Gastroesophageal sphincter (tissue), 4 donors: Measurements from ENCODE around the gene PACS1. TPM values are rescaled to one million over a fixed set of nuclear protein-coding genes. Genes with fewer than 3 reads are reported as not detected.

Experiments
- ATAC-seq: fragments of 150-250 bp; one replicate; pipeline ENCODE4 v1.9.1; 2016; ENCODE audit warnings: mild to moderate bottlenecking, moderate library complexity
- H3K27ac ChIP-seq, 4 donors: fragments of 200-600 bp; sonication (generic) in 3 of 4; 1 replicate in 3 of 4; 2 replicates in 1 of 4; pipeline ENCODE4 v1.5.1; 2016 to 2019
- H3K27me3 ChIP-seq: fragments of 200-600 bp; sonication (generic); one replicate; pipeline ENCODE4 v1.5.1; 2019
- H3K36me3 ChIP-seq, 2 donors: fragments of 200-600 bp; sonication (generic); one replicate each; pipeline ENCODE4 v1.5.1; 2019; ENCODE audit warnings: control low read depth in 1 of 2
- H3K4me1 ChIP-seq, 3 donors: fragments of 200-600 bp; sonication (generic); 1 replicate in 2 of 3; 2 replicates in 1 of 3; pipeline ENCODE4 v1.5.1; 2016 to 2019; ENCODE audit warnings: control low read depth in 2 of 3
- H3K4me3 ChIP-seq, 2 donors: fragments of 200-600 bp; sonication (generic); one replicate each; pipeline ENCODE4 v1.5.1; 2019; ENCODE audit warnings: mild to moderate bottlenecking in 1 of 2, moderate library complexity in 1 of 2
- H3K9me3 ChIP-seq, 3 donors: fragments of 200-600 bp; sonication (generic); one replicate each; pipeline ENCODE4 v1.5.1; 2017 to 2019; ENCODE audit warnings: control low read depth in 2 of 3
- CTCF ChIP-seq, 4 experiments: fragments of 200-600 bp in 2 of 4; fragments of 450-650 bp in 2 of 4; sonication (generic) in 1 of 4; IDR thresholded peaks; one replicate each; pipeline ENCODE4 v1.5.1; 2017 to 2019; ENCODE audit warnings: antibody characterized with exemption in 4 of 4, mild to moderate bottlenecking in 2 of 4, moderate library complexity in 2 of 4
- EP300 ChIP-seq: sonication (generic); formaldehyde crosslinking; IDR thresholded peaks from one replicate; pipeline ENCODE4 v1.6.1; 2017; ENCODE audit warnings: antibody characterized with exemption, mild to moderate bottlenecking
- POLR2A ChIP-seq, 2 donors: fragments of 450-650 bp; IDR thresholded peaks; one replicate each; pipeline ENCODE4 v1.6.1; 2017; ENCODE audit warnings: antibody characterized with exemption in 2 of 2, mild to moderate bottlenecking in 2 of 2, moderate library complexity in 1 of 2
- POLR2AphosphoS5 ChIP-seq: sonication (generic); formaldehyde crosslinking; IDR thresholded peaks from one replicate; pipeline ENCODE4 v1.6.1; 2017; ENCODE audit warnings: antibody characterized with exemption
- WGBS, 2 donors: methylation state at CpG; one replicate each; pipeline ENCODE4 v1.1.5; 2018; ENCODE audit warnings: low coverage in 1 of 2; 5-methylcytosine and 5-hydroxymethylcytosine counted together
- total RNA-seq, 4 donors: library from RNA; depleted of rRNA; stranded (reverse); fragments of >200 nt; gene quantifications; one replicate each; pipeline ENCODE4 v1.1.0, GENCODE V29; 2016

Gene PACS1
- total RNA-seq, 4 donors from 2014 or later = 32.7 to 81.8 (median 38.2) TPM

GRCh38 chr11:66143996-66144678 is 74.1 kb downstream of the PACS1 start:
- Histone ChIP-seq H3K9me3 (no peaks in the 10 kb centered on the region), H3K36me3 (no peaks in the 10 kb centered on the region), H3K27ac (no peak overlapping the region), H3K27me3 (no peaks in the 10 kb centered on the region), H3K4me3 (no peak overlapping the region), H3K4me1 (no peaks in the 10 kb centered on the region)
- ATAC-seq = no peak
- TF ChIP-seq CTCF (IDR thresholded peaks at IDR 0.05) (no peak), POLR2A (IDR thresholded peaks at IDR 0.05) (no peak), EP300 (no peak), POLR2AphosphoS5 (no peak)
- 96% methylated on average over 5 of the region's 5 CpGs for whole genome bisulfite sequencing, 2 donors

GRCh38 chr11:66146074-66146473 is 76.0 kb downstream of the PACS1 start:
- TF ChIP-seq CTCF (IDR thresholded peaks at IDR 0.05) = no peak
- no peak for TF ChIP-seq EP300
- no peak for TF ChIP-seq POLR2A (IDR thresholded peaks at IDR 0.05)
- no peak for TF ChIP-seq POLR2AphosphoS5
- Histone ChIP-seq H3K4me3 (no peak overlapping the region), H3K27me3 (no peaks in the 10 kb centered on the region), H3K9me3 (no peaks in the 10 kb centered on the region), H3K27ac (no peak overlapping the region), H3K36me3 (no peaks in the 10 kb centered on the region), H3K4me1 (peaks cover 0 to 8% (median 0%) of the 10 kb centered on the region in 3 donors)
- ATAC-seq = no peak

GRCh38 chr11:66146940-66147339 is 76.9 kb downstream of the PACS1 start:
- 91 to 98% methylated on average over 3 to 5 of the region's 5 CpGs for WGBS, 2 donors
- H3K27me3 ChIP-seq = no peaks in the 10 kb centered on the region
- H3K36me3 ChIP-seq = no peaks in the 10 kb centered on the region
- TF ChIP-seq CTCF (IDR thresholded peaks at IDR 0.05) (no peak), POLR2A (IDR thresholded peaks at IDR 0.05) (no peak), EP300 (no peak), POLR2AphosphoS5 (no peak)
- no peak for ATAC-seq
- H3K9me3 ChIP-seq = no peaks in the 10 kb centered on the region
- no peak overlapping the region for H3K27ac ChIP-seq
- H3K4me3 ChIP-seq = no peak overlapping the region
- H3K4me1 ChIP-seq = peaks cover 0 to 8% (median 0%) of the 10 kb centered on the region in 3 donors

GRCh38 chr11:66150140-66150539 is 80.1 kb downstream of the PACS1 start:
- H3K27ac ChIP-seq = peak overlapping the region in 1 of 4 donors; percentile 4
- TF ChIP-seq EP300 = no peak
- no peak for TF ChIP-seq POLR2AphosphoS5
- TF ChIP-seq CTCF (IDR thresholded peaks at IDR 0.05) = no peak
- no peak for TF ChIP-seq POLR2A (IDR thresholded peaks at IDR 0.05)
- no peaks in the 10 kb centered on the region for H3K9me3 ChIP-seq
- H3K4me1 ChIP-seq = peaks cover 0 to 8% (median 0%) of the 10 kb centered on the region in 3 donors
- no peaks in the 10 kb centered on the region for H3K36me3 ChIP-seq
- WGBS, 2 donors = 15 to 29% methylated on average over 2 of the region's 2 CpGs
- no peak overlapping the region for H3K4me3 ChIP-seq
- ATAC-seq = no peak
- no peaks in the 10 kb centered on the region for H3K27me3 ChIP-seq

GRCh38 chr11:66150725-66151124 is 80.7 kb downstream of the PACS1 start:
- Histone ChIP-seq H3K4me1 (peaks cover 0 to 8% (median 0%) of the 10 kb centered on the region in 3 donors), H3K4me3 (no peak overlapping the region), H3K9me3 (no peaks in the 10 kb centered on the region), H3K36me3 (no peaks in the 10 kb centered on the region), H3K27ac (no peak overlapping the region), H3K27me3 (no peaks in the 10 kb centered on the region)
- TF ChIP-seq POLR2A (IDR thresholded peaks at IDR 0.05) (no peak), EP300 (no peak), CTCF (IDR thresholded peaks at IDR 0.05) (no peak), POLR2AphosphoS5 (no peak)
- ATAC-seq = no peak
